Hematopoietic multipotent progenitor cell treated with erythropoietin and hydrocortisone succinate and interleukin-3 and kit ligand, for 15 days (in vitro differentiated cells): Measurements from ENCODE around the gene RAB37.

ENCODE experiments used
- DNase-seq: peaks from one replicate; pipeline ENCODE4 v3.0.0-alpha.2; 2015; ENCODE audit warnings: low spot score

Gene RAB37

GRCh38 chr17:74745548-74746177 is 8.6 kb downstream of the RAB37 start:
- no peak for DNase-seq

DNA sequence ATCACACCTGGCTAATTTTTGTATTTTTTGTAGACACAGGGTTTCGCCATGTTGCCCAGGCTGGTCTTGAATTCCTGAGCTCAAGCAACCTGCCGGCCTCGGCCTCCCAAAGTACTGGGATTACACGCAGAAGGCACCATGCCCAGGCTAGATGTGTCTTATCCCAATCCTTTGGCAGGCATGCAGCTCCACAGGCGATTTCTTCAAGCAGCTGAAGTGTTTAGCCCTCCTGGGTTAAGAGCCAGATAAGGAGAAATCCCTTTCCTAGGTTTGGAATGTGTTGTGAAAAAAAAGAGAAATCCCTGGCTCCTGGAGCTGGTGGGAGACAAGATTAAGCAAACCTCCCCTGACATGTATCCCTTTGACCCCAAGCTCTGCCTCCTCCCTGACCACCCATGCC is 9.3 kb downstream of the RAB37 start:
- DNase-seq, result no peak

GRCh38 chr17:74746922-74747321 is 9.9 kb downstream of the RAB37 start:
- peak; percentile 37 for DNase-seq

DNA sequence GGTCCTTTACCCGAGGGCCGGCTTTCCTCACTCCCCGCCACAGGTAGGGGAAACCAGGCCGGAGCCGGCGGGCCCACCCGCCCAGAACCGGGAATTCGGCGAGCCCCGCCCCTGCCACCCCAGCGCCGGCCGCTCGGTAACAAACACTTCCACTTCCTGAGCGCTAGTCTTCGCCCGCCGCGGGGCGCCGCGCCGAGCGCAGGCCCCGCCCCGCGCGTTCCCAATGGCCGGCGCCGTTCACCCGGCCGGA is 11.1 kb downstream of the RAB37 start:
- no peak for DNase-seq

DNA sequence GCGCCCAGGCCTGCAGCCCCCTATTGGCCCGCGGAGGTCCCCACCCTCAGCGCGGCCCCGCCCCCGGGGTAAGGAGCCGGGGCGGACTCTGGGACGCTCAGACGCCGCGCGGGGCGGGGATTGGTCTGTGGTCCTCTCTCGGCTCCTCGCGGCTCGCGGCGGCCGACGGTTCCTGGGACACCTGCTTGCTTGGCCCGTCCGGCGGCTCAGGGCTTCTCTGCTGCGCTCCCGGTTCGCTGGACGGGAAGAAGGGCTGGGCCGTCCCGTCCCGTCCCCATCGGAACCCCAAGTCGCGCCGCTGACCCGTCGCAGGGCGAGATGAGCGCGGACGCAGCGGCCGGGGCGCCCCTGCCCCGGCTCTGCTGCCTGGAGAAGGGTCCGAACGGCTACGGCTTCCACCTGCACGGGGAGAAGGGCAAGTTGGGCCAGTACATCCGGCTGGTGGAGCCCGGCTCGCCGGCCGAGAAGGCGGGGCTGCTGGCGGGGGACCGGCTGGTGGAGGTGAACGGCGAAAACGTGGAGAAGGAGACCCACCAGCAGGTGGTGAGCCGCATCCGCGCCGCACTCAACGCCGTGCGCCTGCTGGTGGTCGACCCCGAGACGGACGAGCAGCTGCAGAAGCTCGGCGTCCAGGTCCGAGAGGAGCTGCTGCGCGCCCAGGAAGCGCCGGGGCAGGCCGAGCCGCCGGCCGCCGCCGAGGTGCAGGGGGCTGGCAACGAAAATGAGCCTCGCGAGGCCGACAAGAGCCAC is 11.6 kb downstream of the RAB37 start, which contains the start of gene NHERF1:
Gene NHERF1 (plus strand): TSS at position 100 of the 750 bp plus-strand sequence. CDS start 219 bp downstream, at position 319.
- DNase-seq, result peak; percentile 94

DNA sequence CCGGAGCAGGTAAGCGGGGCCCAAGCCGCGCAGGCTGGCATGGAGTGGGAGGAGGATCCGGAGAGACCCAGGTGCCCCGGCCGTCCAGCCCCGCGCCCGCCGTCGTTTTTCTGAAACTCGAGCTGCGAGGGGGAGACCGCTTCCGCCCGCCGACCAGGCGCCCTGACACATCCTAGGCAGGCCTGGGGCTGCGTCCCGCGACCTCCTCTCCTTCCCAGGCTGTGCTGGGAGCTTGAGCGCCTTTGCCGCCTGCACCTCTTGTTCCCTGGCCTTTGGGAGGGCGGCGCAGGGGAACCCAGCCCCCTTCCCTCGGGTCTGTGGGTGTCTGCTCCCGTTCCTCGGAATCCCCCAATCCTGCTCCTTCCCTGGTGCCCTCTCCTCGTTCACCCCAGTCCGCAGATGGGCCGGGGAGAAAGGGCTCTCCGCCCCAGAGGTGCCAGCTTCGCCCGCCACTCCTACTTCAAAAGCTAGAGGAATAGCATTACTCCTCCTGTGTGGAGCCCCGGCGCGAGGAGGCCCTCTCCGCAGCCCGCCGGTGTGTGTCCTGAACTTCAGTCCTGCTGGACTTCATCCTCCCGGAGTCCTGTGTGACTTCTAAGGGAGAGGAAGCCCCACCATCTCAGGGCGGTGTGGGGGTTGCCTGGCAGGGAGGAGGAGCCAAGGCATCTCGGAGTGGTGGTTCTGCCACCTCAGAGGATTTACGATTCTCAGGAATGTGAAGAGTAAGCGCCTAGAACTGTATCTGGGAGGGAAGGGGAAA is 12.4 kb downstream of the RAB37 start:
- no peak for DNase-seq

DNA sequence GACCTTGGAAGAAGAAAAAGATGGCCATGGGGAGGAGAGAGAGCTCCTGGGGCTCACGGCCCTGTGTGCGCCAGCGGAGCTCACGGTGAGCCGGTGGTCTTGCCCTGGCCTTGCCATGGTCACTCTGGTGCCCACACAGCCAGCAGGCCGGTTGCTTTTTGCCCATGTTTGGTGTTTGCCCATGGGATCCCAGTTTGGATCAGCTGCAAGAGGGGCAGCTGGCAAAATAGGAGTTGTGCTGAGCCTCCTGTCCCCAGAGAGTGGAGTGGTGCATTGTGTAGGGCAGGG is 12.9 kb downstream of the RAB37 start:
- no peak for DNase-seq

GRCh38 chr17:74750327-74751069 is 13.4 kb downstream of the RAB37 start:
- DNase-seq, result no peak

DNA sequence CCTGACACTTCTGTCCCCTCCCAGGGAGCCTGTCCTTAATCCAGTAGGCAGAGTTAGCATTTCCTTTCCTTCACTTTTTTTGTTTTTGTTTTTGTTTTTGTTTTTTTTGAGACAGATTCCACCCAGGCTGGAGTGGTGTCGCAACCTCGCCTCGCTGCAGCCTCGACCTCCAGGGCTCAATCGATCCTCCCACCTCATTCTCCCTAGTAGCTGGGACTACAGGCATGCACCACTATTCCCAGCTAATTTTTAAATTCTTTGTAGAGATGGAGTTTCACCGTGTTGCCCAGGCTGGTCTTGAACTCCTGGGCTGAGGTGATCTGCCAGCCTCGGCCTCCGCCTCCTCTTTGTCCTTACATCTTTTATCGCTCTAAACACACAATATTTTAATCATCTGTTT is 15.4 kb downstream of the RAB37 start:
- DNase-seq, result no peak

GRCh38 chr17:74752822-74753401 is 15.9 kb downstream of the RAB37 start:
- DNase-seq, result no peak

DNA sequence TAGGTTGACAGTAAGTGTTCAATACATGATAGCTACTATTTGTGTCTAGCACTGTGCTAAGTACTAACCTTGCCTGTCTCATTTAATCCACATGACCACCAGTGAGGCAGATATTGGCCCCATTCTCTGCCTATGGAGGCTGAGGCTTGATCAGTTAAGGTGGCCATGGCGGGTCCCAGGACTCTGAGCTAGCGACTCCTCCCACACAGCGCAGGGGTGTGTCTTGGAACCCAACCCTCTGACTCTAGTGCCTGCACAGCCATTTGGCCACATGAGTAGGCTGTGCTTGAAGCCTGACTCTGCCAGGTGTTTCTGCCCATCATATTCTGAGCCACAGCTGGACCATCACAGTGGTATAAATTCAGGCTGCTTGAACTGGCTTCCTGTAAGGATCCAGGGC is 17.8 kb downstream of the RAB37 start:
- DNase-seq, result peak; percentile 71

- no peak for DNase-seq
Measured at GRCh38 chr17:74755533-74755932, 18.5 kb downstream of the RAB37 start.

DNA sequence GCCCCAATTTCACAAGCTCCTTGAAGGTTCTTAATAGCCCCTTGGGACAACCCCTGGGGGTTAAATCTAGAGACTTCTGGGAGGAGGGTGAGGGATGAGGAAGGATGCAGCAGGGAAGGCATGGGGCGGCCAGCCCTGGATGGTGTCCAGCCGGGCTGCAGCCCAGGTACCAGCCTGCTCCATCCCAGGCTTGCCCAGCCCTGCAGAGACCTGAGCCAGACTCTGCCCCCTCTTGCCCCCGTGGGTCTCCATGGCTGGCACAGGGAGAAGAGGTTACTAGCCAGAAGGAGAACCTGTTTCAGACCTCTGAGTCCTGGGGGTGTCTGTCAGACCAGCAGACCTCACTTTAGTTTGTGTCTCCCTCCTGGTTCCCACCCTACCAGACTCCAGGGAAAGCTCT is 19.8 kb downstream of the RAB37 start:
- no peak for DNase-seq

GRCh38 chr17:74757502-74757901 is 20.4 kb downstream of the RAB37 start:
- no peak for DNase-seq

GRCh38 chr17:74757931-74758847 is 21.1 kb downstream of the RAB37 start:
- DNase-seq, result no peak

DNA sequence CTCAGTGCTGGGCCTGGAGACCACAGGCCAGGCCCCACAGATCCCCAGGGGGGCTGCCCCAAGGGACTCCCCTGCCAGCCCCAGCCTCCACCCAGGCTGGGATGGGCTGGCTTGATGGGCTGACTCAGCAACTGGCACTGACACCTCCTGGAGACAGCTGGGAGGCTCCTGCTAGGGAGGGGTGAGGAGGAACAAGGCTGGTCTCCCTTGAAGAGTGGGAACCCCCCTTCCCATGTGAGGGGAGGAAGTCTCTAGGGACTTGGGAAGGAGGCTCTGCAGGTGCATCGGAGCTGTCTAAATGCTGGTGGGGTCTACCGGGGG is 21.8 kb downstream of the RAB37 start:
- DNase-seq, result peak; percentile 60

DNA sequence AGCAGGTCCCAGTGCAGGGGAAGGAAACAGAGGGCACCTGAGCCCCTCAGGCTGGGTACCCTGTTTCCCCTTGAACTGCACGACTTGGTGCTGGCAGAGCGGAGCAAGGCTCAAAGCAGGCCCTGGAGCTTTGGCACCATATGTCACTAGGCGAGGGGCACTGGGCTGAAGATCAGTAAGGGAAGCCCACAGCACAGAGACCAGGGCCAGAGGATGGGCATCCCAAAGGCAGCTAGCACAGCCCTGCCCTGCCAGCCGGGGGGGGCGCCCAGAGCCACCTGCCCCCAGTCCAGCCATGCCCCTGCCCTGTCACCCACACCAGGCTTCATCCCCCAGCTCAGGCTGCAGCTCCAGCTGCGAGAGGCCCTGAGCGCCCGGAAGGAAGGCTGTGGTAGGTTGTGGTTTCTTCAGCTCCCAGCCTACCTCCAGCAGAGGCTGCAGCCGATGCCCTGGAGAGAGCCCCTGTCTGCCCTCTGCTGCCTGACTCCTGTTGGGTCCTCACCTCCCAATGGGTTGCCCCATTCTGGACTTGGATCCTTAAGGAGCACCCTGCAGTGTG is 22.3 kb downstream of the RAB37 start:
- no peak for DNase-seq

DNA sequence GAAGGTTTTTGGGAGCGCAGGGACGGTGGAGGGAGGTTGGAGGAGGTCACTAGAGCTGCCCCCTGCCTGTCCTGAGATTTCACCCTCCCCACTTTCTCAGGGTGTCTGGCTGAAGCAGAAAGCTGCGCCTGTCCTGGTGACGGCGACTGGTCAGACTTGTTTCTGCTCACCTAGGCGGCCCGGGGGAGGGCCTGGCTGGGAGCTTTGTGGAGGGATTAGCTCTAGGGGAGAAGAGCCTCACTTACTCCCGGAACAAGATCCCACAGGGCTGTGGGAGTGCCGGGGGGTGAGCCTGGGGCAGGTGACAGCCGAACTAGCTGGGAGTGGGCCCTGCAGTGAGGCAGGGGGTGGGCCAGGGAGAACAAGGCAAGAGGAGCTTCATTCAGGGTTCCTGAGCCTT is 22.9 kb downstream of the RAB37 start:
- no peak for DNase-seq

GRCh38 chr17:74760404-74761105 is 23.5 kb downstream of the RAB37 start:
- DNase-seq, result no peak

GRCh38 chr17:74761419-74761818 is 24.4 kb downstream of the RAB37 start:
- DNase-seq, result no peak

GRCh38 chr17:74761931-74762330 is 24.9 kb downstream of the RAB37 start:
- no peak for DNase-seq
